Activated CD4-positive, alpha-beta memory T cell treated with anti-CD3 and anti-CD28 coated beads for 36 hours (primary cell): ENCODE measurements around the gene PCSK6. TPM values are rescaled to one million over a fixed set of nuclear protein-coding genes. Genes with fewer than 3 reads are reported as not detected.

Source experiments
- CTCF ChIA-PET: fragments of 350-600 bp; sonication (Branson Sonifier 250); formaldehyde crosslinking; loops from one replicate; lab custom pipeline; 2021; ENCODE audit warnings: antibody characterized with exemption, inconsistent platforms; lab: Charles Lee
- POLR2A ChIA-PET: fragments of 350-600 bp; sonication (Branson Sonifier 250); formaldehyde crosslinking; loops from one replicate; lab custom pipeline; 2021; ENCODE audit warnings: antibody characterized with exemption; lab: Charles Lee
- DNase-seq: peaks from one replicate; pipeline ENCODE4 v3.0.0-alpha.2; 2020
- H3K27ac Mint-ChIP-seq: one replicate; pipeline ENCODE4 v1.8.0; 2021; ENCODE audit warnings: mixed read lengths
- H3K27me3 Mint-ChIP-seq: one replicate; pipeline ENCODE4 v1.8.0; 2021; ENCODE audit warnings: mixed read lengths
- H3K36me3 Mint-ChIP-seq: one replicate; pipeline ENCODE4 v1.8.0; 2021; ENCODE audit warnings: mixed read lengths
- H3K4me1 Mint-ChIP-seq: one replicate; pipeline ENCODE4 v1.8.0; 2021; ENCODE audit warnings: low read depth, mixed read lengths
- H3K4me3 Mint-ChIP-seq: one replicate; pipeline ENCODE4 v1.8.0; 2021; ENCODE audit warnings: mild to moderate bottlenecking, mixed read lengths
- H3K9me3 Mint-ChIP-seq: one replicate; pipeline ENCODE4 v1.8.0; 2021; ENCODE audit warnings: mixed read lengths
- intact Hi-C: fragments of 100-400 bp; cut with micrococcal nuclease; formaldehyde crosslinking; loops from one replicate; pipeline ENCODE4 v1.15.1; 2023
- total RNA-seq, 2 experiments: library from RNA; stranded (reverse); gene quantifications; one replicate each; pipeline ENCODE4 v1.2.3, GENCODE V29; 2021

The PCSK6 gene
- total RNA-seq, 2 experiments from 2014 or later, result 0.24 to 0.58 TPM

DNA sequence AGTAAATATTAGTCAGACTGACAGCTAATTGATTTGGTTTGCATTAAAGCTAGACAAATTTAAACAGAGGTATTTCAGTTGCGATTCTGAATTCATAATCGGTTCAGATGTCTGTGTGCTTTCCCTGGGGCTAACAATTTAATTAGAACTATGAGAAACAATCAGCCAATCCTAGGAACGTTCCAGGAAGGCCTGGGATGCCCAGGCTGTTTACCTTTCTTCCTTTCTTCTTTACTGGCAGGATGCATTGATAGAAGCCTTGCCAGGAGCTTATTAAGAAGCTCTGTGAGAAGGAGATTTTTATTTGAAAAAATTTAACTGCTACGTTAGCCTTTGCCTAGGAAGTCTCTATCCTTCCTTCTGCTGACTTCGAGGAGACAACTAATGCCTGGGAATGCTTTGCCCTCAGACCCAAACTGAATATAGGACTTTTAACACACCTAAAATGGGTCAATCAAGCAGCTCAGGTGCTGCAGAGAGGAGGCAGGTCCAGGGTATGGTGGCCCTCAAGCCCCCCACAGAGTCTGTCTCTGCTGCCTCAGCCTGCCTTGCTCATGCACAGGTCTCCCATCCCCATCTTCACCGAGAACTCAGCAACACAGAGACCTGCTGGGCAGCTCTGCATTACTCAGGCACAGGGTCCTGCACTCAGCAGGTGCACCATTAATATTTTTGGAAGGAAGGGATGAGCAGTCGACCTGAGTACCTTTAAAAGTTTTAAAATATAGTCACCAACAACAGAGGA is 48.5 kb downstream of the PCSK6 start:
- Mint-ChIP-seq H3K9me3 (peaks cover 2% of the 10 kb centered on the region), H3K36me3 (no peaks in the 10 kb centered on the region), H3K27ac (no peak overlapping the region), H3K4me1 (peaks cover 2% of the 10 kb centered on the region), H3K4me3 (no peak overlapping the region), H3K27me3 (peaks cover 5% of the 10 kb centered on the region)
- intact Hi-C loops, result no loop called here
- POLR2A ChIA-PET, result no interaction called here
- CTCF ChIA-PET, result no interaction called here
- DNase-seq, result no peak

DNA sequence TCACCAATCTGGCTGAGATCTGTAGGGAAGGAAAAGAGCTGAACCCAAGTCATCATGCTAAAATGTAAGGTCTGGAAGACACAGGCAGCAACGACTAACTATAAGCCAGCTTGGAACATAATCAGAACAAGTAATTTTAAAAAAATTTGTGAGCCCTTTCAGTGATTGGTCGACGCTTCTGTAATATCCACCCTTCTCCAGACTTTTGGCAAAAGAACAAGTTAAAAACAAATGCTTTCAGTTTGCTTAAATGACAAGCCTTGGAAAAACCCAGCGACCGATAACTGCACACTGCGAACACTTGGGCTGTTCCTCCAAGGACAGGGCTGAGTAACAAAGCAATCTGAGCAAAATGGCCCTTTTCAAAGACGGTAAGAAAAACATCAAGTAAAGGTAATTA is 49.6 kb downstream of the PCSK6 start:
- no peak for DNase-seq
- peaks cover 2% of the 10 kb centered on the region for H3K9me3 Mint-ChIP-seq
- intact Hi-C loops, result no loop called here
- peaks cover 2% of the 10 kb centered on the region for H3K27me3 Mint-ChIP-seq
- ChIA-PET POLR2A (no interaction called here), CTCF (no interaction called here)
- no peak overlapping the region for H3K4me3 Mint-ChIP-seq
- no peak overlapping the region for H3K27ac Mint-ChIP-seq
- no peaks in the 10 kb centered on the region for H3K36me3 Mint-ChIP-seq
- peaks cover 2% of the 10 kb centered on the region for H3K4me1 Mint-ChIP-seq

DNA sequence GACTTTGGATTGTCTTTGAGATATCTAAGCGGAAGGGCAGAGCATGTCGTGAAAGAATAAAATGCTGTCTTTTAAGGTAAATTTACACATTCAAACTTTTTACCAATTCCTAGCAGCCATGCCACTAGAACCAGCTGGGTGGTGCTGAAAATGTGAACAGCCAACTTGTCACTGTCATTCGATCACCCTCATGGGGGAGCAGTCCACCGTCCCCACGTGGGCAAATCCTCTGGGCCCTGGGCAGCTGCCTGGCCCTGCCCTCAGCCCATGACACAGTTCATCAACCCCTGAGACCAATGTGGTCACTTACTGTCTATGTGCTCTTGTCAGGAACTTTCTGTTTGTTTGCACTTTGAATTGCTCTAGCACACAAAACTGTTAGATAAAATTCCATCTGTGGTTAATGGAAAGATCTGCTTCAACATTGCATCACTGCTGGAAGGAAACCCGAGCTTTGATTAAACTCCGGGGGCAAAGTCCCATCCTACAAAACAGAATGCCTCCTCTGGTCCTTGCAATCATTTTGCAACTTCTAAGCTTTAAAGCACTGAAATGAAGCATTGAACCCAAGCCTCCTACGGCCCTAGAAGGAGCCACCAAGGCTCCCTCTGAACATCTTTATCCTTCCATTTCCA is 50.1 kb downstream of the PCSK6 start:
- no peaks in the 10 kb centered on the region for H3K36me3 Mint-ChIP-seq
- ChIA-PET POLR2A (no interaction called here), CTCF (no interaction called here)
- H3K27ac Mint-ChIP-seq, result no peak overlapping the region
- intact Hi-C loops, result no loop called here
- peaks cover 2% of the 10 kb centered on the region for H3K27me3 Mint-ChIP-seq
- H3K4me1 Mint-ChIP-seq, result peaks cover 2% of the 10 kb centered on the region
- no peak for DNase-seq
- no peak overlapping the region for H3K4me3 Mint-ChIP-seq
- H3K9me3 Mint-ChIP-seq, result peaks cover 2% of the 10 kb centered on the region

DNA sequence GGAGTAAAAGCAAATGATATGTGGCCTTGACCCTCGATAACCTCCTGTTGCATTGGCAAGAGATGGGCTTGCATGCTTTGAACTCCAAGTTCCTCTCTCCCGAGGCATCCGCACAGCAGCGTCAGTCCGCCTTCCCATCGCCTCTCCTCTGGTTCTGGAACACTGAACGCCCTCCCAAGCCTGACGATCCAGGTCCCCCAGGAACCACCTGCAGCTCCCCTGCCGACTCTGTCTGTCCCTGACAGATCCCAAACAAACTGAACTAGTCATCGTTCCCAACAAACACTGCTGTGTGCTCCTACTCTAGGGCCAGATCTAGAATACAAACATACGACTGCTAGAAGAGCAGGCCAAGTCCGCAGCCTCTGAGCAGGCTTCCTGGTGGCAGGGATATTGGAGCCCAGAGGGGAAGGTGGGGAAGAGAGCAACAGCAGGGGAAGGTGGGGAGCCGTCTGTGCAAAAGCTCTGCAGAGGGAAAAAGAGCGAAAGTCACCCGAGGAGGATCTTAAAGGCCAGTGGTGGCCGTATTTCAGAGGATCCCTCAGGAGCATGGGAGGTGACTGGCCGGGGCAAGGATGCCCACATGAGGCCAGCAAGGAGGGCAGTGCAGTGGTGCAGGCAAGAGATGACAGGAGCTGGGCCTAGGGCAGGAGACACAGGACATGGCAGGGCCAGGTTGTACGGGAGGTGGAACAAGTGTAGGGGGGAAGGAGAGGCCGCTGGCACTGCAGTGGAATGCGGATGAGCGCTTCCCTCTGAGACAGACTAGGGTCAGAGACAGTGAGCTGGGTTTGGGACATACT is 50.8 kb downstream of the PCSK6 start:
- DNase-seq, result no peak
- Mint-ChIP-seq H3K4me3 (no peak overlapping the region), H3K27ac (no peak overlapping the region), H3K9me3 (no peaks in the 10 kb centered on the region), H3K4me1 (peaks cover 2% of the 10 kb centered on the region), H3K27me3 (peaks cover 2% of the 10 kb centered on the region), H3K36me3 (no peaks in the 10 kb centered on the region)
- ChIA-PET CTCF (interaction anchor here (0.6 kb wide), 1 partner anchor 15 kb away, joined by 3 read pairs; no protein-coding TSS in a partner anchor), POLR2A (no interaction called here)
- intact Hi-C loops, result no loop called here

DNA sequence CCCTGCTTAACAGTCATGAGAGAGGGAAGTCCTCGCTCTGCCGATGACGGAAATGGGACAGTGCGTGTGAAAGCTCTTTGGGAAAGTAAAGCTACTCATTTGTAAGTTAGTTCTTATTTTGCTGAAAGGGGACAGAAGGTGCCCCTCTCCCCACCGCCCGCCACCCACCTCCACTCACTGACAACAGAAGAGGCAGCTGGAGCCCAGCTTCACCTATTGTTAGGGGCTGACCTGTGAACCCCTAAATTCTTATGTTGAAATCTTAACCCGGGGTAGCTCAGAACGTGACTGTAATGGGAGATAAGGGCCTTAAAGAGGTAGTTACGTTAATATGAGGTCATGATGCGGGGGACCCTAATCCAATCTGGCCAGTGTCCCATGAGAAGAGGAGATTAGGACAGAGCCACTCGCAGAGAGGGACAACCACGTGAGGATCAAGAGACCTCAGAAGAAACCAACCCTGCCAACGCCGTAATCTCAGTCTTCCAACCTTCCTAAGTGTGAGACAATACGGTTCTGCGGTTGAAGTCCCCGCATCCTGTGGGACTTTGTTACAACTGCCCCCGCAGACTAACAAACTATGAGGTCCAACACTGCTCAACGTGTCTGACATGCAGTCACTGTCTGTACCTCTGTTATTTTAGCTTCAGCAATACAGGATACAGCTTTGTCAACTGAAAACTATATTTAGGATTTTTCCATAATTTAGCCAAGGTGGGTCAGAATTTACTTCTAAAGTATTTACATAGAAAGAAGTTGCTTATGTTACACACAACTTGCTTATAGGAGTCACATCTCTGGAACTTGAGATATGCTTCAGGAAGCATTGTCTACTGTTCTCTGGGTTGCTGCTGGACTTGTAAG is 51.7 kb downstream of the PCSK6 start:
- CTCF ChIA-PET, result interaction anchor here (0.6 kb wide), 1 partner anchor 15 kb away, joined by 3 read pairs; no protein-coding TSS in a partner anchor
- Mint-ChIP-seq H3K4me3 (no peak overlapping the region), H3K27me3 (no peaks in the 10 kb centered on the region), H3K4me1 (peaks cover 2% of the 10 kb centered on the region), H3K27ac (no peak overlapping the region), H3K9me3 (no peaks in the 10 kb centered on the region), H3K36me3 (no peaks in the 10 kb centered on the region)
- DNase-seq, result no peak
- intact Hi-C loops, result no loop called here
- POLR2A ChIA-PET, result no interaction called here

DNA sequence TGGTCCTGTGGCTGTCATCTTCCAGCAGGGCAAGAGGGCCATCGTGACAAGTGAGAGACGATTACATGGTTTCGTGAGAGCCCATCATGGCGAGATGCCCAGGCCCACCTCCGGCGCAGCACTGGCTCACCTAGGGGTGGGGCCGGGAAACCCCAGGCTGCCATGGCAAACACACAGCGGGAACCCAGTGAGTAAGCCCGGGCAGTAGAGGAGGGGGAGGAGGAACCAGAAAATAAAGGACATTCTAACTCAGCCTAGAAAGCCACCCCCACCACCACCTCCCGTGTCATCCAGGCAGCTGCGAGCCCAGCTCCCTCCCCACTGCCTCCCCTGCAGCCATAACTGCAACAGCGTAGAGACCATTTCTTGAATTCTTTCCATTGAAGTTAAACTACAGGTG is 52.3 kb downstream of the PCSK6 start:
- H3K27ac Mint-ChIP-seq, result no peak overlapping the region
- H3K9me3 Mint-ChIP-seq, result no peaks in the 10 kb centered on the region
- no peak for DNase-seq
- ChIA-PET POLR2A (no interaction called here), CTCF (no interaction called here)
- peaks cover 2% of the 10 kb centered on the region for H3K4me1 Mint-ChIP-seq
- no peak overlapping the region for H3K4me3 Mint-ChIP-seq
- no peaks in the 10 kb centered on the region for H3K27me3 Mint-ChIP-seq
- no peaks in the 10 kb centered on the region for H3K36me3 Mint-ChIP-seq
- intact Hi-C loops, result no loop called here

DNA sequence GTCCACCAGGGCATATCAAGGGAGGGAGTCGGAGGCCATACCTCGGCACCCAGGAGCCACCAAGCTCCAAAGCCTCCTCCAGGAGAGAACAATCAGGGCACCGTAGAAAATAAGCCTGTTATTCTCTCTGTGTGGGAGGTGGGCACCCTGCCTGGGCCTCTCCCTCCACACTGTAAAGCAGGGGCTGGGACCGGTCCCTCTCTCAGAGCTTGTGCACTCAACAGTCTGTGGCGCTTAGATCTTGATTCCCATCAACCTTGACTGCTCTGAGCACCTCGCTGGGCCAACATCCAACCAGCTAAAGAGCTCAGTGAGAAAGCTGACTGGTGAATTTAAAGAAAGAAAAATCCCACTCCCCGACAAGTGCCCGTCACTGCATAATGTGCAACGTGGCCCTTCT is 53.0 kb downstream of the PCSK6 start:
- no peak overlapping the region for H3K4me3 Mint-ChIP-seq
- intact Hi-C loops, result no loop called here
- DNase-seq, result no peak
- no peak overlapping the region for H3K27ac Mint-ChIP-seq
- peaks cover 2% of the 10 kb centered on the region for H3K4me1 Mint-ChIP-seq
- ChIA-PET POLR2A (no interaction called here), CTCF (no interaction called here)
- no peaks in the 10 kb centered on the region for H3K36me3 Mint-ChIP-seq
- peaks cover 3% of the 10 kb centered on the region for H3K27me3 Mint-ChIP-seq
- H3K9me3 Mint-ChIP-seq, result no peaks in the 10 kb centered on the region

DNA sequence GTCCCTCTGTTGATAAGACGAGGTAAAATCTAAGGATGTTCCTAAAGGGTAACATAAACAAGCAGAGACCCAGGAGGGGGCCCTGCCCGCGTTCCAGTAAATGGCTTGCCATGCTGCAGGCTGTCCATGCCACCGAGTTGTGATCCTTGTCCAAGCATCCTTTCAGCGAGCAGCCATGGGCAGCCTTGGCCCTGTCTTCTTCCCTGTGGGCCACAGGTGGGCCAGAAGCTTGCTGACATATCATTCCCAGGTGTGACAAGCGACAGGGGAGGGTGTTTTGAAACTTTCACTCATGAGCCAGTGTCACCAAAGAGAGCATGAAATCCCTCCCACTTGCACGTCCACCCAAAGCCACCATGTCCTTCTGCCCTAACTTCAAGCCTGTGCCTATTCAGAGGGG is 53.7 kb downstream of the PCSK6 start:
- Mint-ChIP-seq H3K4me1 (no peaks in the 10 kb centered on the region), H3K4me3 (no peak overlapping the region), H3K27ac (no peak overlapping the region), H3K36me3 (no peaks in the 10 kb centered on the region), H3K27me3 (peaks cover 4% of the 10 kb centered on the region), H3K9me3 (no peaks in the 10 kb centered on the region)
- intact Hi-C loops, result no loop called here
- no peak for DNase-seq
- POLR2A ChIA-PET, result no interaction called here
- CTCF ChIA-PET, result no interaction called here

DNA sequence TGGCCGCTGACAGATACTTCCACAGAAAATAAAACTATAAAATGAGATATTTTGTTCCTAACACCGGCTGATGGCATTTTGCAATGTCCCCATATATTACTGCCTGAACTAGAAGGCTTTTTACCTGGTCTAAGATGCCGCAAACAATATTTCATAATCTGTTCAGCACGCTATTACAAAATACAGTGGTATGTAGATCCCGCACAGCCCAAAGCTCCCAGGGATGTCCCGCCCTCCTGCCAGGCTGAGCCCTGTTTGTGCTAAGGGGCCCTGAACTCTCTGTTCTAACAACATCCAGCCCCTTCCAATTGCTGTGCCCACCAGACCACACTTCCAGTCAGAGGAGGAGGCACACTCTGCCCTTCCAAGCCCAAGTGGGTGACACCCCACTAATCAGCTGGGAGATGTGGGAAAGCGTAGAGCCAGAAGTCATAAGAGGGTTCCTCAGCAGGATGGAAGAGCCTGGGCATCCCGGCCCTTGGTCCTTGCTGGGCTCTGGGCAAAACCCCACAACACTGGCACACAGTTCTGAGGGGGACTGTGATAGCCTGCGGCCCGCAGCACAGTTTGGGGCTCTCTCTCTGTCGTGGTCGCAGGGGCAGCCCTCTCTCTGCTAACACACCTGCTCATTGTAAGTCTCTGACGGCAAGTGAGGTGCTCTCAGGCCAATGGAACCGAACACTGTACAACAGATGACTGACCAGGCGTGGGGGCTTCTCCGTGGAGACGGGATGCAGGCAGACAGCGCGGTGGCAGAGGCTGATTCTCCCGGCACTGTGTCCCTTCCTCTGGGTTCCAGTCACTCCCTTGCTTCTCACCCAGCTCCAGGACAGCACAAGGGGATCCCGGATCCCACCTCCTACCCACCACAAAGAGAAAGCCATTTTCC is 55.2 kb downstream of the PCSK6 start:
- no peak for DNase-seq
- CTCF ChIA-PET, result no interaction called here
- no peaks in the 10 kb centered on the region for H3K36me3 Mint-ChIP-seq
- no peaks in the 10 kb centered on the region for H3K4me1 Mint-ChIP-seq
- peaks cover 4% of the 10 kb centered on the region for H3K27me3 Mint-ChIP-seq
- H3K27ac Mint-ChIP-seq, result no peak overlapping the region
- POLR2A ChIA-PET, result no interaction called here
- H3K9me3 Mint-ChIP-seq, result no peaks in the 10 kb centered on the region
- H3K4me3 Mint-ChIP-seq, result no peak overlapping the region
- intact Hi-C loops, result no loop called here

DNA sequence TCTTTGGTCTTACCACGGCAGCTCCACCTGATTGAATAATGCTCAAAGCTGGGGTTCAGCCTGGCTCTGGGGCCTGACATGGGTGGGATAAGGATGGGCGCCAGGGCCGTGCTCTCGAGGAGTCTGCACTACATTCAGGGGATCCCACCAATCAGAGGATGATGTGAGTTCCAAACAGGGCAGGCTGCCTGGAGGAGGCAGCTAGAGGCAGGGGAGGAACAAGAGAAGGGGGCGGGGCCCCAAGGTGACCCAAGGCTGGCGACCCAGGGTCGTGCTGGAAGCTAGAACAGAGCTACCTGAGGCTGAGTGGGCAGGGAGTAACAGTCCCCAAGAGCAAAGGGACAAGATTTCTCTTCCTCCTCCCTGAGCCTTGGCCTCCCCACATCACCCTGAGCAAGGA is 56.1 kb downstream of the PCSK6 start:
- POLR2A ChIA-PET, result no interaction called here
- H3K27me3 Mint-ChIP-seq, result peaks cover 4% of the 10 kb centered on the region
- H3K4me3 Mint-ChIP-seq, result no peak overlapping the region
- H3K36me3 Mint-ChIP-seq, result no peaks in the 10 kb centered on the region
- H3K9me3 Mint-ChIP-seq, result no peaks in the 10 kb centered on the region
- no peaks in the 10 kb centered on the region for H3K4me1 Mint-ChIP-seq
- intact Hi-C loops, result no loop called here
- CTCF ChIA-PET, result no interaction called here
- no peak overlapping the region for H3K27ac Mint-ChIP-seq
- DNase-seq, result no peak

DNA sequence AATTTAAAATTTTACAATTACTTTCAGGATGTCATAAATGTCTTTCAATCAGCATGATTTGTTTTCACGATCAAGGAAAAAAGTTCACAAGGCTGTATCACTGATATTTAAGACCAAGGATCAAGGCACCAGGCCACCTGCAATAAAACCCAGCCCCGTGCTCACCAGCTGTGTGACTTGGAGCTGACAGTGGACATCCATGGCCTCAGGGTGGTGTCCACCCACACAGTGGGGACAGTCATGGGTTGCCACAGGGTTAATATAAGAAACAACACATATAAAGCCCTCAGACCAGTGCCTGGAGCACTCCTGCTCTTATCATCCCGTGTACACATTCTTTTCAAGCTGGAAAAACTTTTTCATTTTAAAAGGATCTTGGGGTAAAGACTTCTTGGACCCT is 56.5 kb downstream of the PCSK6 start:
- no peaks in the 10 kb centered on the region for H3K36me3 Mint-ChIP-seq
- no peak overlapping the region for H3K4me3 Mint-ChIP-seq
- H3K4me1 Mint-ChIP-seq, result no peaks in the 10 kb centered on the region
- ChIA-PET POLR2A (no interaction called here), CTCF (no interaction called here)
- peaks cover 4% of the 10 kb centered on the region for H3K27me3 Mint-ChIP-seq
- H3K27ac Mint-ChIP-seq, result no peak overlapping the region
- no peaks in the 10 kb centered on the region for H3K9me3 Mint-ChIP-seq
- intact Hi-C loops, result no loop called here
- DNase-seq, result no peak
